Gastroesophageal sphincter (tissue), 4 donors: Measurements from ENCODE around the gene SH2D5. TPM values are rescaled to one million over a fixed set of nuclear protein-coding genes. Genes with fewer than 3 reads are reported as not detected.
A peak's percentile ranks its signal among the peaks of the same experiment; 100 is the strongest.

ENCODE experiments used
- ATAC-seq: fragments of 150-250 bp; one replicate; pipeline ENCODE4 v1.9.1; 2016; ENCODE audit warnings: mild to moderate bottlenecking, moderate library complexity
- H3K27ac ChIP-seq, 4 donors: fragments of 200-600 bp; sonication (generic) in 3 of 4; 1 replicate in 3 of 4; 2 replicates in 1 of 4; pipeline ENCODE4 v1.5.1; 2016 to 2019
- H3K27me3 ChIP-seq: fragments of 200-600 bp; sonication (generic); one replicate; pipeline ENCODE4 v1.5.1; 2019
- H3K36me3 ChIP-seq, 2 donors: fragments of 200-600 bp; sonication (generic); one replicate each; pipeline ENCODE4 v1.5.1; 2019; ENCODE audit warnings: control low read depth in 1 of 2
- H3K4me1 ChIP-seq, 3 donors: fragments of 200-600 bp; sonication (generic); 1 replicate in 2 of 3; 2 replicates in 1 of 3; pipeline ENCODE4 v1.5.1; 2016 to 2019; ENCODE audit warnings: control low read depth in 2 of 3
- H3K4me3 ChIP-seq, 2 donors: fragments of 200-600 bp; sonication (generic); one replicate each; pipeline ENCODE4 v1.5.1; 2019; ENCODE audit warnings: mild to moderate bottlenecking in 1 of 2, moderate library complexity in 1 of 2
- H3K9me3 ChIP-seq, 3 donors: fragments of 200-600 bp; sonication (generic); one replicate each; pipeline ENCODE4 v1.5.1; 2017 to 2019; ENCODE audit warnings: control low read depth in 2 of 3
- EP300 ChIP-seq: sonication (generic); formaldehyde crosslinking; IDR thresholded peaks from one replicate; pipeline ENCODE4 v1.6.1; 2017; ENCODE audit warnings: antibody characterized with exemption, mild to moderate bottlenecking
- POLR2A ChIP-seq, 2 donors: fragments of 450-650 bp; IDR thresholded peaks; one replicate each; pipeline ENCODE4 v1.6.1; 2017; ENCODE audit warnings: antibody characterized with exemption in 2 of 2, mild to moderate bottlenecking in 2 of 2, moderate library complexity in 1 of 2
- POLR2AphosphoS5 ChIP-seq: sonication (generic); formaldehyde crosslinking; IDR thresholded peaks from one replicate; pipeline ENCODE4 v1.6.1; 2017; ENCODE audit warnings: antibody characterized with exemption
- WGBS, 2 donors: methylation state at CpG; one replicate each; pipeline ENCODE4 v1.1.5; 2018; ENCODE audit warnings: low coverage in 1 of 2; 5-methylcytosine and 5-hydroxymethylcytosine counted together
- total RNA-seq, 4 donors: library from RNA; depleted of rRNA; stranded (reverse); fragments of >200 nt; gene quantifications; one replicate each; pipeline ENCODE4 v1.1.0, GENCODE V29; 2016
- TF ChIP-seq, protein P1 (sequence below), 4 experiments: fragments of 200-600 bp in 2 of 4; fragments of 450-650 bp in 2 of 4; sonication (generic) in 1 of 4; IDR thresholded peaks; one replicate each; pipeline ENCODE4 v1.5.1; 2017 to 2019; ENCODE audit warnings: antibody characterized with exemption in 4 of 4, mild to moderate bottlenecking in 2 of 4, moderate library complexity in 2 of 4

SH2D5 gene
- total RNA-seq, 4 donors from 2014 or later, result 0.47 to 6.9 (median 1.1) TPM

DNA sequence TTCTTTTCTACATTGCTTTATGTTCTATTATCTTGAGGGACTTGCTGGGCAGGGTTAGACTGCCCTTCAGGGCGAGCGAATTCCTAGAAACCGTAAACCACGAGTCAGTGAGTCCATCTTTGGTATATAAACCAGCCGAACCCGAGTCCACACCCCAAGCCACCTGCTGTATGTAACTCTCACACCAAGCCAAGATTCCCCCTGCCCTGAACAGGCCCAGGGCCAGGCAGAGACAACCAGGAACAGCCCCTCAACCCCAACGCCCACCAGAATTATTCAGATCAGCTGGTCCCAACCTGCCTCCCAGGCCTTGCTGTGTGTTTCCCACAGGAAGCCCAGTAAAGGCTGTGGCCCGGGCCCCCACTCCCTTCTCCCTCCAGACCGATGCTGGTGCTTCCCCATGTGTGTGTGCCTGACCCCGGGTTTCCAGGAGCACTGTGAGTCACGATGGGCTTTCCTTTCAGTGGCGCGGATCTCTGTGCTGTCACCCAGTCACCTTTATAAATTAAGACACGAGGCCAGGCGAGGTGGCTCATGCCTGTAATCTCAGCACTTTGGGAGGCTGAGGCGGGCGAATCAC, 31.8 kb downstream of the SH2D5 start:
- no peaks in the 10 kb centered on the region for H3K9me3 ChIP-seq
- ATAC-seq, result no peak
- WGBS, 2 donors, result 80 to 82% methylated on average over 1 to 10 of the region's 17 CpGs

GRCh38 chr1:20699558-20699957, 32.9 kb downstream of the SH2D5 start:
- WGBS, 2 donors, result 79 to 86% methylated on average over 5 of the region's 9 CpGs
- Histone ChIP-seq H3K4me3 (no peak overlapping the region), H3K36me3 (no peaks in the 10 kb centered on the region)

More for the DNA sequence above, 31.8 kb downstream of the SH2D5 start:
- TF ChIP-seq EP300 (no peak), POLR2A (IDR thresholded peaks at IDR 0.05) (no peak), POLR2AphosphoS5 (no peak)
- TF ChIP-seq, protein P1, sequence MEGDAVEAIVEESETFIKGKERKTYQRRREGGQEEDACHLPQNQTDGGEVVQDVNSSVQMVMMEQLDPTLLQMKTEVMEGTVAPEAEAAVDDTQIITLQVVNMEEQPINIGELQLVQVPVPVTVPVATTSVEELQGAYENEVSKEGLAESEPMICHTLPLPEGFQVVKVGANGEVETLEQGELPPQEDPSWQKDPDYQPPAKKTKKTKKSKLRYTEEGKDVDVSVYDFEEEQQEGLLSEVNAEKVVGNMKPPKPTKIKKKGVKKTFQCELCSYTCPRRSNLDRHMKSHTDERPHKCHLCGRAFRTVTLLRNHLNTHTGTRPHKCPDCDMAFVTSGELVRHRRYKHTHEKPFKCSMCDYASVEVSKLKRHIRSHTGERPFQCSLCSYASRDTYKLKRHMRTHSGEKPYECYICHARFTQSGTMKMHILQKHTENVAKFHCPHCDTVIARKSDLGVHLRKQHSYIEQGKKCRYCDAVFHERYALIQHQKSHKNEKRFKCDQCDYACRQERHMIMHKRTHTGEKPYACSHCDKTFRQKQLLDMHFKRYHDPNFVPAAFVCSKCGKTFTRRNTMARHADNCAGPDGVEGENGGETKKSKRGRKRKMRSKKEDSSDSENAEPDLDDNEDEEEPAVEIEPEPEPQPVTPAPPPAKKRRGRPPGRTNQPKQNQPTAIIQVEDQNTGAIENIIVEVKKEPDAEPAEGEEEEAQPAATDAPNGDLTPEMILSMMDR (IDR thresholded peaks at IDR 0.05), result no peak
- Histone ChIP-seq H3K4me1 (peaks cover 0 to 28% (median 0%) of the 10 kb centered on the region in 3 donors), H3K4me3 (no peak overlapping the region), H3K27ac (no peak overlapping the region), H3K36me3 (no peaks in the 10 kb centered on the region), H3K27me3 (no peaks in the 10 kb centered on the region)

GRCh38 chr1:20698195-20698910, 34.1 kb downstream of the SH2D5 start:
- peak overlapping the region in 3 of 4 donors; percentile 89 to 94 (median 90) for H3K27ac ChIP-seq

More at GRCh38 chr1:20699558-20699957, 32.9 kb downstream of the SH2D5 start:
- Histone ChIP-seq H3K9me3 (no peaks in the 10 kb centered on the region), H3K27me3 (no peaks in the 10 kb centered on the region), H3K27ac (no peak overlapping the region), H3K4me1 (peaks cover 0 to 28% (median 0%) of the 10 kb centered on the region in 3 donors)
- TF ChIP-seq POLR2AphosphoS5 (no peak), EP300 (no peak), POLR2A (IDR thresholded peaks at IDR 0.05) (no peak)
- TF ChIP-seq, protein P1 (IDR thresholded peaks at IDR 0.05), result no peak
- ATAC-seq, result no peak

GRCh38 chr1:20697563-20697962, 34.9 kb downstream of the SH2D5 start:
- 70 to 90% methylated on average over 2 to 4 of the region's 12 CpGs for WGBS, 2 donors
- no peak for ATAC-seq
- Histone ChIP-seq H3K36me3 (no peaks in the 10 kb centered on the region), H3K27ac (peak overlapping the region in 3 of 4 donors; percentile 89 to 94 (median 90)), H3K4me3 (no peak overlapping the region), H3K9me3 (no peaks in the 10 kb centered on the region), H3K27me3 (no peaks in the 10 kb centered on the region), H3K4me1 (peaks cover 0 to 28% (median 0%) of the 10 kb centered on the region in 3 donors)
- TF ChIP-seq, protein P1 (IDR thresholded peaks at IDR 0.05), result no peak
- TF ChIP-seq POLR2AphosphoS5 (no peak), POLR2A (IDR thresholded peaks at IDR 0.05) (no peak)

More at GRCh38 chr1:20698195-20698910, 34.1 kb downstream of the SH2D5 start:
- ATAC-seq, result no peak
- no peaks in the 10 kb centered on the region for H3K36me3 ChIP-seq
- no peaks in the 10 kb centered on the region for H3K9me3 ChIP-seq
- no peak for TF ChIP-seq POLR2A (IDR thresholded peaks at IDR 0.05)
- no peak for TF ChIP-seq POLR2AphosphoS5
- TF ChIP-seq, protein P1 (IDR thresholded peaks at IDR 0.05), result no peak
- TF ChIP-seq EP300, result no peak
- H3K4me1 ChIP-seq, result peaks cover 0 to 28% (median 0%) of the 10 kb centered on the region in 3 donors
- H3K27me3 ChIP-seq, result no peaks in the 10 kb centered on the region
- H3K4me3 ChIP-seq, result no peak overlapping the region
- 53 to 86% methylated on average over 1 to 8 of the region's 18 CpGs for WGBS, 2 donors
